GM19397 (cell line): ENCODE data around the gene SYS1.

Experiments
- ATAC-seq: cut with Tn5 transposase; IDR thresholded peaks from one replicate; pipeline ENCODE4 v1.9.1; 2021; ENCODE audit warnings: mild to moderate bottlenecking, moderate library complexity; ENCODE audit not compliant: unreplicated experiment

The SYS1 gene

GRCh38 chr20:45362804-45363610 is at the start of gene SYS1:
TSS of gene SYS1 (plus strand) at chr20:45363156. CDS start at chr20:45363532, 376 bp downstream.
- peak; percentile 90 for ATAC-seq

DNA sequence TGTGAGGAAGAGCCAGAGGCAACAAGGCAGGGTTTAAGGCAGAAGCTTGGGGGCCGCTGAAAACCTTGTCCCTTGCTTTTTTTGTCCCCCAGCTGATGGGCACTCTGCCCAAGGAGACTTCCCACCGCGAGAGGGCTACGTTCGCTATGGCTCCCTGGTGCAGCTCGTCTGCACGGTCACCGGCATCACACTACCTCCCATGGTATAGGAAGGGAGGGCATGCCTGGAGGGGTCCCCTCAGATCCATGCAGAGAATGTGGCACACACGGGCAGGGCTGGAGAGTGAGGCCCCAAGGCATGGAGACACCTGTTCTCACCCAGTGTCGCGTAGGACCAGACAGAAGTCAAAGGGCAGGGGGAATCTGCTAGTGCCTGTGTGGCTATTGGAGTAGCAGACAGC is 49.0 kb upstream of the SYS1 start:
- no peak for ATAC-seq

DNA sequence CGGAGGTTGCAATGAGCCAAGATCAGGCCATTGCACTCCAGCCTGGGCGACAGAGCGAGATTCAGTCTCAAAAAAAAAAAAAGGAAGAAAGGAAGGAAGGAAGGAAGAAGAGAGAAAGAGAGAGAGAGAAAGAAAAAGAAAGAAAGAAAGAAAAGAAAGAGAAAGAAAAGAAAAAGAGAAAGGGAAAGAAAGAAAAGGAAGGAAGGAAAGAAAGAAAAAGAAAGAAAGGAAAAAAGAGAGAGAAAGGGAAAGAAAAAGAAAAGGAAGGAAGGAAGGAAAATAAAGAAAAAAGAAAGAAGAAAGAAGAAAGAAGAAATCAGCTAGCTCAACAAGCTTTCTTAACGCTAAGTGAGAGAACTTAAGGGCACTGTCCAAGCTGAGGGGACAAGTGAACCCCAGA is 47.3 kb upstream of the SYS1 start:
- ATAC-seq: no peak

GRCh38 chr20:45316150-45317080 is 46.5 kb upstream of the SYS1 start:
- no peak for ATAC-seq

GRCh38 chr20:45317826-45318225 is 45.1 kb upstream of the SYS1 start:
- no peak for ATAC-seq

DNA sequence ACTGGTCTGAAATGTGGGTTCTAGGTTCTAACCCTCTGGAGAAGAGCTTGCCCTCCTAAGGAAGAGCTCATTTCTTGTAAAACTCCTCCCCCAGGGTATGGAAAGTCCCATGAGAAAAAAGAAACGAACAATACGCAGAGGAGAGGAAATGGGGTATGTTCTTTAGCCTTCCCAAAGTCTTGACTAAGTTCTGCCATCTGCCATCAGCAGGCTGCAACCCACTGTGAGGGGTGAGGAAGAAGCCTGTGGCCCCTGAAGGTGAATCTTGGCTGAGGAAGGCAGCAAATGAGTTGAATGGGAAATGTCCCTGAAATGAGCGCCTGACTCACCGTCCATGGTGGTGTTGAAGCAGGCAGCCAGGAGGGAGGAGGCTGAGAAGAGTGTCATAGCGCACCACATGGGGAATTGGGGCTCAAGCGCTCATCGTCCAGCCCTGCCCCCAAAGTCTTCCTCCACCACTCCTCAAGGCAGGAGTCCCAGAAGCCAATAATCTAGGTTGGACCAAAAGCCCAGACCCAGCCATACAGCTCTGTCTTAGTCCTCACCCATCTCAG is 44.5 kb upstream of the SYS1 start:
- ATAC-seq: no peak

DNA sequence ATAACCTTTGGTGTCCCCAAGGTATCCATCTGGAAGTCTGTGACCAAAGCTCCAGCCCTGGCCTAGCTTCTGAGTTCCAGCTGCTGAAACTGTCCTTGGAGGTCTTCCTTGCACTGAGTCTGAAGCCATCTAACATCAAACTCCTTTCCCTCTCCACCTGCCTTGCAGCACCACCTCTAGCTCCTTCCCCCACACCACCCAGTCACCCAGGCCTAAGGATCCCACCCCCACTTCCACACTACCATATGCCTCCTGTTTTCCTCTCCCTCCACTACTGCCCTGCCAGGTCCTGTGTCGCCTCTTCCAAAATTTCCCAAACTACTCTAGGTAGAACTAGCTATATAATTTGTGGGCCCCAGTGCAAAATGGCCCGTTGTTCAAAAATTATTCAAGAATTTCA is 44.0 kb upstream of the SYS1 start:
- no peak for ATAC-seq

- peak; percentile 49 for ATAC-seq
These were observed 41.9 kb upstream of the SYS1 start for GRCh38 chr20:45320948-45321595.

- ATAC-seq: no peak
These were observed 40.0 kb upstream of the SYS1 start for GRCh38 chr20:45322952-45323383.

DNA sequence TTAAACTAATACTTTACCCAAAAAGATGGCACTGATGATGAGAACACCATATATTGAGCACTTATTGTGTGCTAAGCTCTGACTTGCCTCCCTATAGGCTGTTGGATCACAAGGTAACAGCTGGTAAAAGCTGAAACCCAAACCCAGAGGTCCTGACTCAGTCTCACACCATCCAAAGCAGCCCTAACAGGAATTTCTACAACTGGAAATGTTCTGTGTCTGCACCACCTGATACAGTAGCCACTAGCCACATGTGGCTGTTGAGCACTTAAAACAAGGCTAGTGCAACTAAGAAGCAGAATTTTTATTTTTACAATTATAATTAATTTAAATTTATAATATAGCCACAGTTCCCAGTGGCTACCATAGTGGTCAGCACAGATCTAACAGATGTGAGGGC is 39.2 kb upstream of the SYS1 start:
- no peak for ATAC-seq

DNA sequence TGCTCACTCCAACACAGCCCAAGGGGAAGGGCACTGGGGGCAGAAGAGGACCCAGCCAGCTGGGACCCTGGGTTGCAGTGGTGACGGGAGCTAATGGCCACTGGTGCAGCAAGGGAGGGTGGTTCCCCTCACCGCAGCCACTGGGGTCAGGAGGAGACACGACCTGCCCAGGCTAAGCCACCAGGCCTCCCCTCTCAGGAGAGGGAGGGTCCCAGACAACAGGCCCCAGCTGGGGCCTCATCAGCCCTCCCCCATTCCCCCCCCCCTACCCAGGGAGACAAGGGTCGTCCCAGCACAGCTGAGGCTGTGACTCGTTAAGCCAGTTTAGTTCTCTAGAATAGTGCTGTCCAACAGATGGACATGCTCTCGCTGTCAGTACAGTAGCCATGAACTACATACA is 37.6 kb upstream of the SYS1 start:
- no peak for ATAC-seq

- no peak for ATAC-seq
These were observed 34.5 kb upstream of the SYS1 start for GRCh38 chr20:45328451-45328850.

GRCh38 chr20:45329497-45330319 is 33.2 kb upstream of the SYS1 start:
- ATAC-seq: no peak

DNA sequence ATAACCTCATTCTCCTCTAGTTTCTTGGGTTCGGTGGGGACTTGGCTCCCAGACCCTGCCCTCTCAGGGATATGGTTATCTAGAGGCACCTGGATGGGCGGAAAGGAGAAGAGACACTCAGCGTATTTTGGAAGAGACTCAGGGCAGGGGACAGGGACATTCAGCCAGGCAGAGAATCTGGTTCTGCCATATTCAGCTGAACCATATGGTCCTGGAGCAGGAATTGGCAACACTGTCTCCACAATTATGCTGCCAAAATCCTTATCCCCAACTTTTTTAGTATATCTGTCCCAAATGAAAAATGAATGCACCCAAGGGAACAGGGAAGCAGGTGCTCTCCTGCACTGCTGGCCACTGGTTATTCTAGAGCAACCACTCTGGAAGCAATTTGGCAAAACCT is 32.5 kb upstream of the SYS1 start:
- no peak for ATAC-seq

DNA sequence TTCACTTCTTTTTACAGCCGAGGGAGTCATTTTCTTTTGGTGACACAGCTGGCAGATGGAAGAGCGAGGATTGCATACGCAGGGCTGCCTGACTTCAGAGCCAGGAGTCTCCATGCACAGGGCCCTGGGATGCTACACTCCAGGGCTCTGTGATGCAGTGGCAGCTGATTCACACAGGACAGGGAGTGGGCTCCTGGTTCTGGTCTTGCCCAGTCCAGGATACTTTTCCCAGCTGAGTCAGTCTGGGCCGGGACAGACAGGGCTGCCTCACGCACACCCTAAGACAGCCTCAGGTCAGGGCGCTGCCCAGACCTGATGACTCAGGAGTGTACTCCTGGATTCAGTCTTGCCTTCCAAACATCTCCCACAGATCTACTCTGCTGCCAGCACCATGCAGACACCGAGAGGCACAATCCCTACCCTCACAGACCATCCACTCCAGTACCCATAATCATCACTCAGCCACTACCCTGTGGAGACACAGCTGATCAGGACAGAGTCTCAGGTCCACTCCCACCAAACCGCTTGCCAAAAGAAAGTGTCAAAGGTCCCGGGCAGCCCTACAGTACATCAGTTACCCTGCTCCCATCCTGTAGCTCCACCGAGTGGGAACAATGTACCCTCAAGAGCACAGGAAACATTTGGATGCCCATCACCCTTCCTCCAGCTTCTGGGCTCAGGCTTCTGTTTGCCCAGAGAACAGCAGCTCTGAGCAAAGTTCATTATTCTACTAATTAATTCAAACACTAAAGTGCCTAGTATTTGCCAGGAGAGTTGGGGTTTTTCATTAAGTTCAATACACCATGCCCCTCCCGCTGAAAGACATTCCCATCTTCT is 26.2 kb upstream of the SYS1 start:
- ATAC-seq: no peak

- ATAC-seq: no peak
These were observed 25.4 kb upstream of the SYS1 start for GRCh38 chr20:45337367-45338120.

DNA sequence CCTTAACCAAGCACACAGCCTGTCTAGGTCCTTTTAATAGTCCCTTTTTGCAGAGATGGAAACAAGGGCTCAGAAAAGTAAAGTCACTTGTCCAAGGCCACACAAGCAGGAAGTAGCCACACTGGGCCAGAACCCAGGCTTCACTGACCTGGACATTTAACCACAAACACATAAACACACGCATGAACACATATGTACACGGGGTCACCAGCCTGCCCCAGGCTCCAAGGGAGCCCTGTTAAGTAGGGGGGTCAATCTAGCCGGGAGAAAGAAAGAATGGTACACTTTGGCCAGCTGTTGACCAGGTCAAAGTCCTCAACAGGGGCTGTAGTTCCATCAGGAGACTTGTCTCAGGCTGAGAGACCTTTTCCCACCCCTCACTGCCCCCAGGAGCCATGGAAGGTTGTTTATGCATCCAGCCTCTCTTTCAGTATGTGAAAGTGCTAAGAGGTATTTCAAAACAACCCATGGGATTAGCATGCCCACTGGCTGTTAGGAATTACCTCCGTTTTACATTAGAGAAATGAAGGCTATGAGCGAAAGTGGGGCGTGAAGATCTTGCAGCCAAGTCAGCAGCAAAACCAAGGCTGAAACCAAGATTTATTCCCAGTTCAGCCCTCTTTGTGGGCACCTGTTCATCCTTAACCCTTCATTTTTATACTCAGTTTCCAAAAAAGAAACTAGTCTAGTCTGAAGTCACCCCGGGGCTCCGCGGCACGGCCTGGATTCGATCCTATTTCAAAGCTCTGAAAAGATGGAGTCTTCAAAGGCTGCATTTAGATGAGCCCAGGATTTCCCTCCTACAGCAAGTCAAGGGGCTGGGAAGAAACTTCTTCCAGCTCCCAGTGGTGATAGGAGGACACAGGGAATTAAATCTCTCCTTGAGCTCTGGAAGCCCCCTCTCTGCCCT is 24.6 kb upstream of the SYS1 start:
- ATAC-seq: no peak

GRCh38 chr20:45339084-45339483 is 23.9 kb upstream of the SYS1 start:
- ATAC-seq: no peak
